KMS-11 (cell line): Measurements from ENCODE around the gene LSG1.
"Not testable (repeated sequence)": the region's sequence is repeated elsewhere in the genome, so short reads cannot be mapped to it uniquely, and the experiment has no call there.

Source experiments
- H2AFZ ChIP-seq: fragments of 200-600 bp; sonication (generic); 2 replicates; pipeline ENCODE4 v1.6.1; 2016; ENCODE audit warnings: antibody characterized with exemption, mixed run types, low read depth
- H3K27ac ChIP-seq: fragments of 200-600 bp; sonication (generic); 2 replicates; pipeline ENCODE4 v1.6.1; 2016; ENCODE audit warnings: mild to moderate bottlenecking, mixed run types
- H3K27me3 ChIP-seq: fragments of 200-600 bp; sonication (generic); 2 replicates; pipeline ENCODE4 v1.6.1; 2017; ENCODE audit warnings: mild to moderate bottlenecking, low read depth, mixed run types, moderate library complexity; ENCODE audit not compliant: insufficient read depth
- H3K36me3 ChIP-seq: fragments of 200-600 bp; sonication (generic); 2 replicates; pipeline ENCODE4 v1.6.1; 2017; ENCODE audit warnings: mild to moderate bottlenecking, mixed run types; ENCODE audit not compliant: insufficient read depth
- H3K4me1 ChIP-seq: fragments of 200-600 bp; sonication (generic); 2 replicates; pipeline ENCODE4 v1.6.1; 2016; ENCODE audit warnings: mild to moderate bottlenecking, low read depth, mixed run types; ENCODE audit not compliant: poor library complexity, severe bottlenecking
- H3K4me2 ChIP-seq: fragments of 200-600 bp; sonication (generic); 2 replicates; pipeline ENCODE4 v1.7.0; 2016; ENCODE audit warnings: mild to moderate bottlenecking, mixed run types
- H3K4me3 ChIP-seq: fragments of 200-600 bp; sonication (generic); IDR thresholded peaks from 2 replicates; pipeline ENCODE4 v1.6.1; 2017; ENCODE audit warnings: low read depth, low read length, mixed read lengths; ENCODE audit not compliant: insufficient read depth
- H3K79me2 ChIP-seq: fragments of 200-600 bp; sonication (generic); 2 replicates; pipeline ENCODE4 v1.6.1; 2016; ENCODE audit warnings: low read depth, mixed run types; ENCODE audit not compliant: insufficient read depth
- H3K9ac ChIP-seq: fragments of 200-600 bp; sonication (generic); 2 replicates; pipeline ENCODE4 v1.6.1; 2016; ENCODE audit warnings: mild to moderate bottlenecking, mixed run types
- H4K20me1 ChIP-seq: fragments of 200-600 bp; sonication (generic); 2 replicates; pipeline ENCODE4 v1.6.1; 2016; ENCODE audit warnings: mild to moderate bottlenecking, mixed run types; ENCODE audit not compliant: insufficient read depth
- CTCF ChIP-seq: fragments of 200-600 bp; sonication (generic); conservative IDR thresholded peaks from 2 replicates; pipeline ENCODE4 v1.6.1; 2017; ENCODE audit warnings: low read depth, mild to moderate bottlenecking, antibody characterized with exemption, low read length, moderate library complexity, mixed read lengths

LSG1 gene

GRCh38 chr3:194632809-194633348 is 39.1 kb downstream of the LSG1 start:
- Histone ChIP-seq H3K36me3 (no peaks in the 10 kb centered on the region), H3K4me3 (no peak overlapping the region), H3K4me2 (peak overlapping the region; percentile 55), H3K79me2 (no peaks in the 10 kb centered on the region), H3K27me3 (no peaks in the 10 kb centered on the region), H4K20me1 (no peaks in the 10 kb centered on the region), H3K4me1 (no peaks in the 10 kb centered on the region), H3K9ac (peak overlapping the region; percentile 33; the same call in 1 of the 2 replicates), H2AFZ (peak overlapping the region; percentile 95), H3K27ac (no peak overlapping the region)
- TF ChIP-seq CTCF = no peak

- no peaks in the 10 kb centered on the region for H3K4me1 ChIP-seq
- no peak overlapping the region for H3K4me3 ChIP-seq
- peak overlapping the region; percentile 33; the same call in 1 of the 2 replicates for H3K9ac ChIP-seq
- peak overlapping the region; percentile 95 for H2AFZ ChIP-seq
- TF ChIP-seq CTCF = no peak
- no peak overlapping the region for H3K27ac ChIP-seq
- H3K79me2 ChIP-seq = no peaks in the 10 kb centered on the region
- no peaks in the 10 kb centered on the region for H3K27me3 ChIP-seq
- H3K4me2 ChIP-seq = peak overlapping the region; percentile 55
- H3K36me3 ChIP-seq = no peaks in the 10 kb centered on the region
- no peaks in the 10 kb centered on the region for H4K20me1 ChIP-seq
Observed at GRCh38 chr3:194632226-194632808, 39.7 kb downstream of the LSG1 start.

- H3K4me3 ChIP-seq = no peak overlapping the region
Observed at GRCh38 chr3:194631696-194632095, 40.3 kb downstream of the LSG1 start.

GRCh38 chr3:194630681-194631080 is 41.3 kb downstream of the LSG1 start:
- not testable (repeated sequence) for H3K27ac ChIP-seq, H3K36me3 ChIP-seq, H2AFZ ChIP-seq, H3K27me3 ChIP-seq, H4K20me1 ChIP-seq, H3K4me1 ChIP-seq, H3K9ac ChIP-seq, H3K4me2 ChIP-seq, H3K79me2 ChIP-seq, H3K4me3 ChIP-seq

More at GRCh38 chr3:194631696-194632095, 40.3 kb downstream of the LSG1 start:
- Histone ChIP-seq H3K27ac (no peak overlapping the region), H3K4me1 (no peaks in the 10 kb centered on the region), H3K4me2 (no peak overlapping the region), H3K9ac (no peak overlapping the region), H2AFZ (no peak overlapping the region), H3K36me3 (no peaks in the 10 kb centered on the region), H3K79me2 (no peaks in the 10 kb centered on the region), H3K27me3 (no peaks in the 10 kb centered on the region), H4K20me1 (no peaks in the 10 kb centered on the region)
- no peak for TF ChIP-seq CTCF

- no peak overlapping the region for H3K27ac ChIP-seq
- H3K4me1 ChIP-seq = no peaks in the 10 kb centered on the region
- H3K27me3 ChIP-seq = no peaks in the 10 kb centered on the region
- H3K79me2 ChIP-seq = no peaks in the 10 kb centered on the region
- H2AFZ ChIP-seq = no peak overlapping the region
- H3K4me2 ChIP-seq = no peak overlapping the region
- H3K9ac ChIP-seq = no peak overlapping the region
- H3K36me3 ChIP-seq = no peaks in the 10 kb centered on the region
- H4K20me1 ChIP-seq = no peaks in the 10 kb centered on the region
- no peak overlapping the region for H3K4me3 ChIP-seq
- no peak for TF ChIP-seq CTCF
Observed at GRCh38 chr3:194624956-194625355, 47.0 kb downstream of the LSG1 start.
